OCI-LY7 (cell line): ENCODE results near the gene LCP1. TPM values are rescaled to one million over a fixed set of nuclear protein-coding genes. Genes with fewer than 3 reads are reported as not detected.

Experiments used
- BruUV-seq: library from RNA; stranded (reverse); fragments of 400-500 nt; replicated peaks from 2 replicates; lab custom pipeline; 2021; lab: Mats Ljungman, UMichigan
- CTCF ChIA-PET: fragments of 300-600 bp; sonication (Branson Sonifier 250); formaldehyde crosslinking; loops from one replicate; lab custom pipeline; 2022; ENCODE audit warnings: antibody characterized with exemption; ENCODE audit not compliant: unreplicated experiment; lab: Charles Lee
- POLR2A ChIA-PET: fragments of 300-600 bp; sonication (Branson Sonifier 250); formaldehyde crosslinking; loops from one replicate; lab custom pipeline; 2022; ENCODE audit warnings: antibody characterized with exemption; lab: Charles Lee
- DNase-seq: peaks from one replicate; pipeline ENCODE4 v3.0.0-alpha.2; 2015; ENCODE audit warnings: low spot score
- H2AFZ ChIP-seq: fragments of 200-600 bp; sonication (generic), shearing (Covaris generic); 2 replicates; pipeline ENCODE4 v1.6.1; 2014; ENCODE audit warnings: mild to moderate bottlenecking, antibody characterized with exemption, low read length, moderate library complexity
- H3K27ac ChIP-seq: fragments of 200-600 bp; sonication (generic); 2 replicates; pipeline ENCODE4 v1.5.1; 2014; ENCODE audit warnings: mixed run types, low read depth, mild to moderate bottlenecking, moderate library complexity, low read length, inconsistent platforms; ENCODE audit not compliant: poor library complexity, severe bottlenecking
- H3K36me3 ChIP-seq: fragments of 200-600 bp; sonication (generic); 2 replicates; pipeline ENCODE4 v1.6.1; 2014; ENCODE audit warnings: mild to moderate bottlenecking, antibody characterized with exemption, low read length, moderate library complexity, mixed read lengths; ENCODE audit not compliant: insufficient read depth
- H3K4me1 ChIP-seq: fragments of 200-600 bp; sonication (generic); 2 replicates; pipeline ENCODE4 v1.5.1; 2014; ENCODE audit warnings: mild to moderate bottlenecking, low read length; ENCODE audit not compliant: insufficient read depth, poor library complexity, severe bottlenecking
- H3K4me2 ChIP-seq: fragments of 200-600 bp; sonication (generic); 2 replicates; pipeline ENCODE4 v1.6.1; 2014; ENCODE audit warnings: mild to moderate bottlenecking, low read length
- H3K4me3 ChIP-seq: fragments of 200-600 bp; sonication (generic); 2 replicates; pipeline ENCODE4 v1.5.1; 2014; ENCODE audit warnings: mild to moderate bottlenecking, low read depth, low read length; ENCODE audit not compliant: poor library complexity, severe bottlenecking
- H3K79me2 ChIP-seq: fragments of 200-600 bp; sonication (generic); 2 replicates; pipeline ENCODE4 v1.6.1; 2016; ENCODE audit warnings: low read depth, mild to moderate bottlenecking, low read length, moderate library complexity, mixed read lengths; ENCODE audit not compliant: insufficient read depth
- H3K9me2 ChIP-seq: fragments of 200-600 bp; sonication (generic); 2 replicates; pipeline ENCODE4 v1.6.1; 2016; ENCODE audit warnings: mild to moderate bottlenecking, low read length, mixed read lengths; ENCODE audit not compliant: insufficient read depth
- H3K9me3 ChIP-seq: fragments of 200-600 bp; sonication (generic); 2 replicates; pipeline ENCODE4 v1.6.1; 2014; ENCODE audit warnings: mild to moderate bottlenecking, mixed run types, low read length, mixed read lengths
- H4K20me1 ChIP-seq: fragments of 200-600 bp; sonication (generic); 2 replicates; pipeline ENCODE4 v1.6.1; 2014; ENCODE audit warnings: mild to moderate bottlenecking, antibody characterized with exemption, low read length, moderate library complexity, mixed read lengths; ENCODE audit not compliant: insufficient read depth
- EZH2phosphoT487 ChIP-seq: fragments of 200-600 bp; sonication (generic); IDR thresholded peaks from 2 replicates; pipeline ENCODE4 v1.6.1; 2018; ENCODE audit warnings: low read depth, borderline replicate concordance, mild to moderate bottlenecking, mixed run types, antibody characterized with exemption, low read length, moderate library complexity, mixed read lengths
- intact Hi-C: fragments of 100-400 bp; cut with micrococcal nuclease; formaldehyde crosslinking; loops from one replicate; pipeline ENCODE4 v1.10.0; 2022; ENCODE audit not compliant: unreplicated experiment
- total RNA-seq, 2 experiments: library from RNA; depleted of rRNA in 1 of 2; stranded (reverse); fragments of >200 nt in 1 of 2; shearing (Covaris generic) in 1 of 2; gene quantifications; 2 replicates each; pipeline ENCODE4 v1.2.3, GENCODE V29; 2014 to 2022
- TF ChIP-seq, protein P1 (sequence below): fragments of 200-600 bp; sonication (generic); conservative IDR thresholded peaks from 2 replicates; pipeline ENCODE4 v1.5.1; 2014; ENCODE audit warnings: mild to moderate bottlenecking, antibody characterized with exemption, low read length, moderate library complexity, mixed read lengths

Gene LCP1
- total RNA-seq, 2 experiments from 2014 or later, result 292 to 565 TPM

DNA sequence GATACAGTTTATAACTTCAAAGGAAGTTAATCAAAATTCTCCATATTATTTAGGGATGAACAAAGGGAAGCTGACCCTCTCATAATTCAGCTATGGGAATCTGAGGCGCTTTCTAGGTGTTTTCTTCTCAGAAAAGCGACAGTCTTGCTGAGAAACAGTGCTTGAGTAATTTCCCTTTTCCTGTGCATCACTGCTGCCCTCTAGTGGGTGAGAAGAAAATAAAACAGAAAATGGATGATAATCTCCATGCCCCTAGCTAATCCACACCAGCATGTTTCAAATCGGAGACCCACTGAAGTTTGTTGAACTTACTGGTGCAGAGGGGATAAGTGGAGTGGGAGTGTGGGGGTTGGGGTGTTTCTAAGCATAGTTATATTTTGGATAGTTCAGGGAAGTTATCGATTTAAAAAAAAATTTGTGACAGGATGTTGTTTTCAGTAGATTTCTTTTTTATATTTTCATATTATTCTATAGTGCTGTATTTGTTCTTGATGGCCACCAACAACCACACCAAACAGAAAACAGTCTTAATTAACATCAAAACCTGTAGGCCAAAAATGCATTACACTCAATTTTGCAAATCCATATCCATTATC lies 21.4 kb downstream of the LCP1 start:
- Histone ChIP-seq H2AFZ (no peak overlapping the region), H3K27ac (no peak overlapping the region), H3K4me2 (peak overlapping the region; percentile 37; the same call in 1 of the 2 replicates), H3K9me2 (no peaks in the 10 kb centered on the region), H3K4me1 (peaks cover 32% of the 10 kb centered on the region), H4K20me1 (peaks cover 30% of the 10 kb centered on the region; the same call in 1 of the 2 replicates), H3K36me3 (peaks cover 90% of the 10 kb centered on the region), H3K9me3 (peaks cover 13% of the 10 kb centered on the region; the same call in 1 of the 2 replicates), H3K79me2 (peaks cover 67% of the 10 kb centered on the region), H3K4me3 (no peak overlapping the region)
- intact Hi-C loops, result loop anchor here (2.0 kb wide), 1 partner anchor 24 kb away; no protein-coding TSS in a partner anchor
- ChIA-PET CTCF (no interaction called here), POLR2A (interaction anchor here (0.8 to 2.4 kb wide), 4 partner anchors 8 to 21 kb away, joined by 4 to 10 read pairs (median 4); no protein-coding TSS in a partner anchor)
- no TSS peak for BruUV-seq
- peak; percentile 69 for DNase-seq
- TF ChIP-seq EZH2phosphoT487, result no peak
- TF ChIP-seq, protein P1, sequence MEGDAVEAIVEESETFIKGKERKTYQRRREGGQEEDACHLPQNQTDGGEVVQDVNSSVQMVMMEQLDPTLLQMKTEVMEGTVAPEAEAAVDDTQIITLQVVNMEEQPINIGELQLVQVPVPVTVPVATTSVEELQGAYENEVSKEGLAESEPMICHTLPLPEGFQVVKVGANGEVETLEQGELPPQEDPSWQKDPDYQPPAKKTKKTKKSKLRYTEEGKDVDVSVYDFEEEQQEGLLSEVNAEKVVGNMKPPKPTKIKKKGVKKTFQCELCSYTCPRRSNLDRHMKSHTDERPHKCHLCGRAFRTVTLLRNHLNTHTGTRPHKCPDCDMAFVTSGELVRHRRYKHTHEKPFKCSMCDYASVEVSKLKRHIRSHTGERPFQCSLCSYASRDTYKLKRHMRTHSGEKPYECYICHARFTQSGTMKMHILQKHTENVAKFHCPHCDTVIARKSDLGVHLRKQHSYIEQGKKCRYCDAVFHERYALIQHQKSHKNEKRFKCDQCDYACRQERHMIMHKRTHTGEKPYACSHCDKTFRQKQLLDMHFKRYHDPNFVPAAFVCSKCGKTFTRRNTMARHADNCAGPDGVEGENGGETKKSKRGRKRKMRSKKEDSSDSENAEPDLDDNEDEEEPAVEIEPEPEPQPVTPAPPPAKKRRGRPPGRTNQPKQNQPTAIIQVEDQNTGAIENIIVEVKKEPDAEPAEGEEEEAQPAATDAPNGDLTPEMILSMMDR, result peak; percentile 93

DNA sequence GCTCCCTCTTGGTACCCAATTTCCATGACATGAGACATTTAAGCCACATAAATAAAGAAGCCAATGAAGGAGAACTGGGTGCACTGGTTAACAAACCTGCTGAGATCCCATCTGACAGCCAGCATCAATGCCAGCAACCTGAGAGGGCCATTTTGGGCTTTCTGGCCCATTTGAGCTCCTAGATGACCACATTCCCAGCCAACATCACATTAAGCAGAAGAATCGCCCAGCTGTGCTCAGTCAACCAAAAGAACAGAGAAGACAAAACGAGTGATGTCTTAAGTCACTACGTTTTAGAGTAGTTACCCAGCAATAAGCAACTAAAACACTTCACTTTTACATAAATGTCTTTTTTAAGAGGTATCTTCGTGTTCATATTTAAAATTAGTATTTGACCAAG lies 21.9 kb downstream of the LCP1 start:
- H2AFZ ChIP-seq, result no peak overlapping the region
- no TSS peak for BruUV-seq
- H3K4me2 ChIP-seq, result no peak overlapping the region
- peaks cover 94% of the 10 kb centered on the region for H3K36me3 ChIP-seq
- no peak for DNase-seq
- TF ChIP-seq, protein P1, result no peak
- TF ChIP-seq EZH2phosphoT487, result no peak
- peaks cover 62% of the 10 kb centered on the region for H3K79me2 ChIP-seq
- peaks cover 13% of the 10 kb centered on the region; the same call in 1 of the 2 replicates for H3K9me3 ChIP-seq
- intact Hi-C loops, result loop anchor here (2.0 kb wide), 1 partner anchor 25 kb away; no protein-coding TSS in a partner anchor
- H3K27ac ChIP-seq, result no peak overlapping the region
- no peak overlapping the region for H3K4me3 ChIP-seq
- peaks cover 30% of the 10 kb centered on the region; the same call in 1 of the 2 replicates for H4K20me1 ChIP-seq
- ChIA-PET CTCF (no interaction called here), POLR2A (interaction anchor here (0.8 to 2.4 kb wide), 5 partner anchors 8 to 21 kb away, joined by 4 to 10 read pairs (median 4); no protein-coding TSS in a partner anchor)
- H3K9me2 ChIP-seq, result no peaks in the 10 kb centered on the region
- peaks cover 27% of the 10 kb centered on the region for H3K4me1 ChIP-seq

DNA sequence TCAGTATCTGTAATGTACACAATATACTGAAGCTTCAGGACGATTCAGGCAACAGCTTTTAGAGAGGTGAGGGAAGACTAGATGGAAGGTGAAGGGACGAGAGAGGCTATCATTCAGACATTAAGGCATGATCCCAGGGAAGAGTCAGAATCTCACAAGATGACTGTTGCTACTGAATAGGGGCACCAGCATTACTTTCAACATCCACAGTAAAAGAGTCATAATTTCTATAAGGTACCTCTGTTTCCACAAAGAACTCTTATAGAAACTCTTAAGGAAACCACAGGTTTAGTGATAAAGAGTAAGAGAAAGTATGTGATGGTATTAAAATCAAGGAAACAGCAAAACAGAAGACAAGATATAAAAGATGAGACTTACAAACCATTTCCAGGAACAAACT lies 23.0 kb downstream of the LCP1 start:
- intact Hi-C loops, result no loop called here
- TSS peak; percentile 10 for BruUV-seq
- CTCF ChIA-PET, result no interaction called here
- peaks cover 20% of the 10 kb centered on the region for H3K4me1 ChIP-seq
- H3K4me2 ChIP-seq, result no peak overlapping the region
- H3K9me2 ChIP-seq, result no peaks in the 10 kb centered on the region
- no peak overlapping the region for H2AFZ ChIP-seq
- no peak overlapping the region for H3K4me3 ChIP-seq
- DNase-seq, result no peak
- H3K27ac ChIP-seq, result no peak overlapping the region
- POLR2A ChIA-PET, result interaction anchor here (1.2 to 2.4 kb wide), 6 partner anchors 9 to 27 kb away, joined by 4 to 10 read pairs (median 5); no protein-coding TSS in a partner anchor
- peaks cover 22% of the 10 kb centered on the region; the same call in 1 of the 2 replicates for H4K20me1 ChIP-seq
- H3K36me3 ChIP-seq, result peaks cover 94% of the 10 kb centered on the region
- peaks cover 7% of the 10 kb centered on the region; the same call in 1 of the 2 replicates for H3K9me3 ChIP-seq
- peaks cover 54% of the 10 kb centered on the region for H3K79me2 ChIP-seq
- TF ChIP-seq, protein P1, result no peak
- no peak for TF ChIP-seq EZH2phosphoT487
